COLO668 (cell line): Measurements from ENCODE around the gene ABCC11.
"Not testable (repeated sequence)": the region's sequence is repeated elsewhere in the genome, so short reads cannot be mapped to it uniquely, and the experiment has no call there.

Source experiments
- DNase-seq: peaks from one replicate; lab custom pipeline; 2025; ENCODE audit not compliant: unreplicated experiment; lab: John Stamatoyannopoulos, UW

Gene ABCC11

GRCh38 chr16:48250520-48251278 lies 3.4 kb upstream of the ABCC11 start:
- DNase-seq = no peak

- no peak for DNase-seq
These were observed 1.3 kb downstream of the ABCC11 start for GRCh38 chr16:48246066-48246465.

- DNase-seq = no peak
These were observed 2.5 kb downstream of the ABCC11 start for GRCh38 chr16:48244863-48245195.

GRCh38 chr16:48244080-48244862 lies 3.1 kb downstream of the ABCC11 start, which contains the start of gene LONP2:
LONP2 (plus strand) TSS chr16:48244300; CDS start chr16:48244389, 89 bp downstream.
- peak; percentile 90 for DNase-seq

GRCh38 chr16:48240147-48240546 lies 7.2 kb downstream of the ABCC11 start:
- not testable (repeated sequence) for DNase-seq

- no peak for DNase-seq
These were observed 11.1 kb downstream of the ABCC11 start for GRCh38 chr16:48236286-48236685.

- DNase-seq = no peak
These were observed 11.7 kb downstream of the ABCC11 start for GRCh38 chr16:48235556-48236136.

- DNase-seq = no peak
These were observed 12.2 kb downstream of the ABCC11 start for GRCh38 chr16:48235058-48235555.

- DNase-seq = no peak
These were observed 12.7 kb downstream of the ABCC11 start for GRCh38 chr16:48234630-48235029.

GRCh38 chr16:48232493-48233040 lies 14.8 kb downstream of the ABCC11 start:
- no peak for DNase-seq

- peak; percentile 8 for DNase-seq
These were observed 15.4 kb downstream of the ABCC11 start for GRCh38 chr16:48231727-48232492.

- no peak for DNase-seq
These were observed 21.9 kb downstream of the ABCC11 start for GRCh38 chr16:48225456-48225855.

- no peak for DNase-seq
These were observed 23.8 kb downstream of the ABCC11 start for GRCh38 chr16:48223490-48223889.

GRCh38 chr16:48220891-48221290 lies 26.4 kb downstream of the ABCC11 start:
- DNase-seq = no peak

- DNase-seq = no peak
These were observed 28.9 kb downstream of the ABCC11 start for GRCh38 chr16:48218473-48218872.

GRCh38 chr16:48217708-48218107 lies 29.6 kb downstream of the ABCC11 start:
- DNase-seq = no peak

GRCh38 chr16:48215738-48216137 lies 31.6 kb downstream of the ABCC11 start:
- DNase-seq = no peak

- DNase-seq = no peak
These were observed 35.3 kb downstream of the ABCC11 start for GRCh38 chr16:48212033-48212432.

GRCh38 chr16:48210747-48211146 lies 36.6 kb downstream of the ABCC11 start:
- DNase-seq = no peak

- DNase-seq = no peak
These were observed 40.6 kb downstream of the ABCC11 start for GRCh38 chr16:48206594-48207242.
